Stimulated activated CD8-positive, alpha-beta memory T cell treated with anti-CD3 and anti-CD28 coated beads, Interleukin-2, amount 100 ng/mL, for 48 hours (primary cell): ENCODE results near the gene LTBP1.

ENCODE experiments used
- DNase-seq, 2 donors: peaks; one replicate each; pipeline ENCODE4 v3.0.0-alpha.2; 2020; ENCODE audit warnings: low read depth in 2 of 2

LTBP1 gene

GRCh38 chr2:33195891-33196290 is 249.1 kb downstream of the LTBP1 start:
- no peak for DNase-seq

GRCh38 chr2:33196700-33197099 is 249.9 kb downstream of the LTBP1 start:
- no peak for DNase-seq

GRCh38 chr2:33197198-33197938 is 250.6 kb downstream of the LTBP1 start:
- DNase-seq: no peak

GRCh38 chr2:33202641-33203522 is 256.1 kb downstream of the LTBP1 start:
- DNase-seq: no peak

GRCh38 chr2:33204945-33205344 is 258.2 kb downstream of the LTBP1 start:
- DNase-seq: no peak

GRCh38 chr2:33205693-33206434 is 259.1 kb downstream of the LTBP1 start:
- no peak for DNase-seq

GRCh38 chr2:33207151-33207740 is 260.5 kb downstream of the LTBP1 start:
- DNase-seq: no peak

GRCh38 chr2:33208400-33208799 is 261.6 kb downstream of the LTBP1 start:
- DNase-seq: no peak

- no peak for DNase-seq
Observed at GRCh38 chr2:33209976-33210375, 263.2 kb downstream of the LTBP1 start.

GRCh38 chr2:33210626-33211025 is 263.9 kb downstream of the LTBP1 start:
- DNase-seq: no peak

- no peak for DNase-seq
Observed at GRCh38 chr2:33212151-33212550, 265.4 kb downstream of the LTBP1 start.

GRCh38 chr2:33213244-33213643 is 266.5 kb downstream of the LTBP1 start:
- DNase-seq: no peak

GRCh38 chr2:33213648-33214047 is 266.9 kb downstream of the LTBP1 start:
- no peak for DNase-seq

- peak in 1 of 2 donors; percentile 2 for DNase-seq
Observed at GRCh38 chr2:33214436-33214835, 267.7 kb downstream of the LTBP1 start.

- DNase-seq: no peak
Observed at GRCh38 chr2:33214857-33215256, 268.1 kb downstream of the LTBP1 start.

GRCh38 chr2:33215299-33215698 is 268.5 kb downstream of the LTBP1 start:
- no peak for DNase-seq

GRCh38 chr2:33215983-33216382 is 269.2 kb downstream of the LTBP1 start:
- DNase-seq: no peak

GRCh38 chr2:33216508-33217182 is 269.9 kb downstream of the LTBP1 start:
- DNase-seq: no peak

- no peak for DNase-seq
Observed at GRCh38 chr2:33217406-33217805, 270.7 kb downstream of the LTBP1 start.

- no peak for DNase-seq
Observed at GRCh38 chr2:33219114-33219513, 272.4 kb downstream of the LTBP1 start.

GRCh38 chr2:33219850-33220275 is 273.1 kb downstream of the LTBP1 start:
- DNase-seq: no peak
